Measurements from ENCODE around the gene LPGAT1.
"Not testable (repeated sequence)": the region's sequence is repeated elsewhere in the genome, so short reads cannot be mapped to it uniquely, and the experiment has no call there.

The LPGAT1 gene

DNA sequence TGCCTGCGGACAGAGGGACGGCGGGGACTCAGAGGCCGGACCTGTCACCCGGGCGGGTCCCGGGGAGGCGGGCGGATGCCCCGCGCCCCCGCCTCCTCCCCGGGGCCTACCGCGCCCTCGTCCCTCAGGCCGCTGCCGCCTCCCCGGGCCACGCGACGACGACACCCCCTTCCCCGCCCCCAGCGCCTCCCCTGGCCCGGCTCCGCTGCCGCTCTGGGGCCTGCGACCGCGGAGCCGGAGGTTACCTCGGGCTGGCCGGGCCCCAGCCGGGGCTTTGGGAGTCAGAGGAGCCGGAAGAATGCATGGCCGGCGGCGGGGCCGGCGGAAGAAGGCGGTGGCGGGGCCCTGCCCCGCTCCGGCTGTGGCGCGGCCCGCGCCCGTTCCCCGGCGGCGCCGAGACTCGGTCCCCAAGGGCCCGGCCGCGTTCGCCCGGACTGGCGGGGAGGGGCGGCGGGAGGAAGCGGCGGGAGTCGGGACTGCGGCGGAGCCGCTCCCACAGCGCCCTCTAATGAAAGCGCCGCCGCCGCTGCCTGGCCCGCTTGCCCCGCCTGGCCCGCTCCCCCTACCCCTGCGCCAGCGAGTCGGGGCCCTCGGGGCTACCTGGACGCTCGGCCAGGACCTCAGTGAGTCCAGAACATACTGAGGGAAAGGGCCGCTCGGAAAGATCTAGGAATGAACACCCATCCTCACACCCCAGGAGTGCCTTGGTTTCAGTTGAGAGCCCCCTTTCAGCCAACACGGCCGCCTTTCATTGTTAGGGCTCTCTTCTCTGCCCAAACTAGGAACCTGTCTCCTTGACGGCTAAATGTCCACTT, at the start of gene LPGAT1:
LPGAT1 (minus strand) TSS at position 436 of the 815 bp plus-strand sequence. CDS start 1,467 bp downstream, outside the sequence.
- peak; percentile 82 for DNase-seq

DNA sequence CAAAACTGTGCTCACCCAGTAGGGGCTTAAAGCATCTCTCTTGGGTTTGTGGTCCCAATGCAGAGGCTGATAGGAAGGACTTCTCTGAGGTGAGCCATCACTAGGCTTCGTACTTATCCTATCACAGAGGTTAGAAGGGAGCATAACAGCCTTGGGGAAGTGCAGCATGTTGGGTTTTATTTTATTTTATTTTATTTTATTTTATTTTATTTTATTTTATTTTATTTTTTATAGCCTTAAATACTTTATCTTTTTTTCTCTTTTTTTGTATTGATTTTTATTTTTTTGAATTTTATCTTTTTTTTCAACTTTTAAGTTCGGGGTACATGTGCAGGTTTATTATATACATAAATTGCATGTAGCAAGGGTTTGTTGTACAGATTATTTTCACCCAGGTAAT, 48.9 kb upstream of the LPGAT1 start:
- DNase-seq = no peak

GRCh38 chr1:211876851-211877590, 46.5 kb upstream of the LPGAT1 start:
- no peak for DNase-seq

DNA sequence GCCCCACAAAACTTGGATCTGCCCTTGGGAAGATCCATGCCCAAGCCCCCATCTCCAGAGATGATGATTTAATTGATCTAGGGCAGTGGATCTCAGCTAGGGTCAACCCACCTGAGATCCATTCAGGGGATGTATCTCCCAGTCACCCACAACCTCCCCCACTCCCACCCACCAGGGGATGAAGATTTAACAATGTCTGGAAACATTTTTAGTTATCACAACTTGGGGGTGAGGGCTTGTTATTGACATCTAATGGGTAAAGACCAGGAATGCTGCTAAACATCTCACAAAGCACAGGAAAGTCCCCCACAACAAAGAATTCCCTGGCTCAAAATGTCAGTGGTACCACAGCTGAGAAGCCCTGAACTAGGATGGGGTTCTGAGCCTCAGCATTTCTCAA, 45.0 kb upstream of the LPGAT1 start:
- DNase-seq = no peak

DNA sequence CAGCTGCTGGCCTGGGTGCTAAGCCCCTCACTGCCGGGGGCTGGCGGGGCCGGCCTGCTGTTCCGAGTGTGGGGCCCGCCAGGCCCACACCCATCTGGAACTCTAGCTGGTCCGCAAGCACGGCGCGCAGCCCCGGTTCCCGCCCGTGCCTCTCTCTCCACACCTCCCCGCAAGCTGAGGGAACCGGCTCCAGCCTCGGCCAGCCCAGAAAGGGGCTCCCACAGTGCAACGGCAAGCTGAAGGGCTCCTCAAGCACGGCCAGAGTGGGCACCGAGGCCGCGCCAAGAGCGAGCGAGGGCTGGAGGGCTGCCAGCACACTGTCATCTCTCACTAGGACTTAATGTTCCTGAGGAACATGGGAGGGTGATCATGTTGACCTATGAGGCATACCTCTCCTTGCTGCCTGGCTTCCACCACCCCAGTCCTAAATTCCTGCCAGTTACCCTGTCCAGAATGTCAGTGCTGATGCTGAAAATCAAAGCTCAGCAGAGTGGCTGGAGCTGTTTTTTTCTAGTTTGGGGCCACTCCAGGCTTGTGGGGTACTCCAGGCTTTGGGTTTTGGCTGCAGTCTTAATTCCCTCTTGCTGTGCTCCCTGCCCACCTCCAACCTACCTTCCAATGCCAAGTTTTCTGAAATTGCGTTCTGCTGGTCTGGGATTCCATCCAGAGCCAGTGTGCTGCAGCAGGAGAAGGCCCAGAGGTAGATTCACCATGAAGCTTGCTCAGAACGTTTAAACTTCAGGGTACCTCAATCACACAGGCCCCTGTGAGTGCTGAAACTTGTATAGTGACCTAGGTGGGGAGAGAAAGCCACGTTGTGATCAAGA, 44.2 kb upstream of the LPGAT1 start:
- no peak for DNase-seq

GRCh38 chr1:211873731-211874130, 43.2 kb upstream of the LPGAT1 start:
- DNase-seq = not testable (repeated sequence)

GRCh38 chr1:211870156-211870555, 39.6 kb upstream of the LPGAT1 start:
- no peak for DNase-seq

DNA sequence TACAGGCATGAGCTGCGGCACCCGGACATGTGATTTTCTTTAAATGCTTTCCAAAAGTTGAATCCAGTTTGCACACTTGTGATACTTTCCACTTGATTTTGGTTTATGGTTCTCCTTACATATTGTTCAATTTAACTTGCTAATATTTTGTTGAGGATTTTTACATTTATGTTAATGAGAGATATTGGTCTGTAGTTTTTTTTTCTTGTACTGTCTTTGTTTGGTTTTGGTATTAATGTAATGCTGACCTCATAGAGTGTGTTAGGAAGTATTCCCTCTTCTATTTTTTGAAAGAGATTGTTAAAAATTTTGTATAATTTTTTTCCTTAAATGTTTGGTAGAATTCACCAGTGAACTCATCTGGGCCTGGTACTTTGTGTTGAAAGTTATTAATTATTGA, 34.6 kb upstream of the LPGAT1 start:
- no peak for DNase-seq

DNA sequence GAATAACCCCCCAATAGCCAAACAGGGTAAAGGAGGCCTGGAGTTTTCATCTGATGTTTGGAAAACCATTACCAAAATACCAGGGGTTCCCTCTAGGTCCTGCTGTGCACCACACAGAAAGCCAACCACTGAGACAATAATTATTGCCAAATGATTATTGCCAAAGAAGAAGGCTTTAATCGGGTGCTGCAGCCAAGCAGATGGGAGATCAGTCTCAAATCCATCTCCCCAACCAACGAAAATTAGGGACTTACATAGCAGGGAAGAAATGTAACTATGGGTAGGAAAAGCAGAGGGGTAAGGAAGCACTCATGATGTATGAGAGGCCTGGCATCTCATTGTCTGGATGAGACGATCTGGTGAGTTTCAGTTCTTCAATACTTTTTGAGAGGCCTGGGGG, 28.8 kb upstream of the LPGAT1 start:
- DNase-seq = no peak

DNA sequence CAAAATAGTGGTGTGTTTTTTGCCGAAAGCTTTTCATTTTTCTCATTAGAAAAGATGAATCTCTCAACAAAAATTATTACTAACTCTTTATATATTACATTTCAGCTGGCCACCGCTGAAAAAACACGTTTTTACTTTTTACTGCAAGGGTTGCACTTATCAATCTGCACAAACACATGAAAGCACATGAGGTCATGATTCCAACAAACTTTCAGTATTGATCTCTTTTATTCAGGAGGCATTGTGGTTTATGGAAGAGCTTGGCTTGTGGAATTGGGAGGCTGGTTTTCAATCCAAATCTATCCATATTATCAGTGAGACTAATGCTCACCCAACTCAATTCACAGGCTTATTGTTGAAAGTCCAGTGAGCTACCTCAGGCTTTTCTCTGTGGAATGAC, 20.6 kb upstream of the LPGAT1 start:
- no peak for DNase-seq

DNA sequence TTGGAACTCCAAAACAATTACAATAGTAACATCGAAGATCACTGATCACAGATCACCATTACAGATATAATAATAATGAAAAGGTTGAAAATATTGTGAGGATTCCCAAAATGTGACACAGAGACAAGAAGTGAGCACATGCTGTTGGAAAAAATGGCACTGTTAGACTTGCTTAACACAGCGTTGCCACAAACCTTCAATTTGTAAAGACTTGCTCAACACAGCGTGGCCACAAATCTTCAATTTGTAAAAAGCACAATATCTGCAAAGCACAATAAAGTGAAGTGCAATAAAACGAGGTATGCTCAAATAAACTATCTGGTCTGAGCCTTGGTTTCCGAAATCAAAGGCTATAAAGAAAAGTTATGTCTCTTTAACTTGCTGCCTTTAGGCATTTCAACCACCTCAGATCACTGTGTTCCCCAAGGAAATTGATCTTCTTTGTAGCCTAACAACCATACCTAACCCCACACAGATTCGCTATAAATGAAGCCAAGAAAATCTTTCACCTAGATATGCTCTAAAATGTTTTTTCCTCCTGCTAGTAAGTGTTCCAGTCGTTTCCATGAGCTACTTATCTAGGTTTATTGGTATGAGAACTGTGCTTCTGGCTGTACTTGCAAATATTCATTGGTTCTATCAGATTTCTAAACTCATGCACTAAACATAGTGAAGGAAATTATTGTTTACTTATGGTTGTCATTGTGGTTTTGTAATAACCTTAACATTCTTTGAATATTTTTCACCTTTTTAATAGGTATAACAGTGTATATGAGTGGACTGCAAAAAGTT, 13.1 kb upstream of the LPGAT1 start:
- DNase-seq = peak; percentile 35

DNA sequence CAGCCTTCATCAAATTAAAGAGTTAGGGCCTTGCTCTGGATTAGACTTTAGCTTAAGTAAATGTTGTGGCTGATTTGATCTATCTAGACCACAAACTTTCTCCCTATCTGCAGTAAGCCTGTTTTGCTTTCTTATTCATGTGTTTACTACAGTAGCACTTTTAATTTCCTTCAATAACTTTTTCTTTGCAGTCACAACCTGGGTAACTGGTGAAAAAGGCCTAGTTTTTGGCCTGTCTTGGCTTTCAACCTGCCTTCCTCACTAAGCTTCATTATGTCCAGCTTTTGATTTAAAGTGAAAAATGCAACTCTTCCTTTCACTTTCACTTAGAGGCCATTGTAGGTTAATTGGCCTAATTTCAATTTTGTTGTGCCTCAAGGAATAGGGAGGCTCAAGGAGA, 12.5 kb upstream of the LPGAT1 start:
- DNase-seq = no peak

GRCh38 chr1:211842518-211842917, 12.0 kb upstream of the LPGAT1 start:
- no peak for DNase-seq

DNA sequence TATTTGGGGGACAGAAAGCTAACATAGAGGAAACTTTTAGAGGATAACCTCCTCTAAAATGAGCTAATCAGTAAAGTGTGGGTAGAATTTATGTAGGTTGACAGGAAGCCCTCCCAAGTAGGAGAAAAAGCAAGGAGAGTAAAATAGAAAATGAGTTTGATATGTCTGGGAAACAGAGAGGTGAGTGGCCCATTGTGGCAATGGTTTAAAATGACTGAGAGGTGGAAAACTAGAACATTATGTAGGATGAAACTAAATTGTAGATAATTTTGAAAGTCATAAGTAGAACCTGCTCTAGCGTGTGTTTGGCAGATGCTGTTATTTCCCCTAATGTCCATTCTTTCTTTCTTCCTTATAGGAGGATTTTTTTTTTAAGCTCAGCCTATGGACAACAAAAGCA, 8.5 kb upstream of the LPGAT1 start:
- DNase-seq = no peak

DNA sequence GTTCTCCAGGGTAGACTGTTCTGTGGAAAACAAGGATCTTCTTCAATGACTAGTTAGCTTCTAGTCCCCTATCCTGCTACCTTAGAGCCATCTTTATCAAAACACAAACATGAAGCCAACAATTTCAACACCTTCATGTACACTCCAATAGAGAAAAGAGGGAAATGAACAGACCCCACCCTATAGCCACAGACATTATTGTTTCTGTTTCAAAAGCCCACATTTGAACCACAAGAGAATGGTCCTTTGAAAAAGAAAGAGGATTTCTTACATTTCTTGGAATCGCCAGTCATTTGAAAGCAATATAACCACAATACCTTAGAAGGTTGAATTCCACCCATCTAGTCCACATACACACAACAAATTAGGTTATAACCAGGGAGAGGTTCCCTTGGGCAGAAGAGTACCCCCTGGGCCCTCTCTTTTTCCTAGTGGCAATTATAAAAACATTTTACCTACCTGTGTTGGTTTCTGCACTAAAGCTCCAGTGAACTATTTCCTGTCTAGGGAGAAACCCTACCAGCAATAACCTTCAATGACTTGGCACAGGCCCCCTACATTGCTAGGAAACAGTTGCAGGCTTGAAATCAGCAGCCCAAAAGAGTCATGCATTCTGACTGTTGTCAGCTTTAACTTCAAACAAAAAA, 2.7 kb upstream of the LPGAT1 start:
- peak; percentile 44 for DNase-seq

DNA sequence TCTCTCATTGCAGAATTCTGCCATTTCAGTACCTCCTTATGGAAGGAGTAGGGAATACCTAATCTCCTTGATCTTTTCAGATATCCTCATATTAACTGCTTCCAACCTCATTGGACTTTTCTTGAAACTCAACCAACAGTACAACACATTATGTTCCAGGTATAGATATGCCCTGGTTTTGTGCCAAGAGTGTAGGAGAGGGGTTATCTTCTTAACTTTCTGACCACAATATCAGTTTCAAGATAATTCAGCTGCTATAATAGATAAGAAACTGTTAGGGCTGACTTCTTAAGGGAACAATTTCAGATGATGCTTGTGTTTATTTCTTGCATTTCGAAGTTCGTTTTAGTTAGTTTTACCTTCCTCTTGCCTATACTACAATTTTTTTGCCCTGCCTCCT, 2.1 kb upstream of the LPGAT1 start:
- peak; percentile 65 for DNase-seq

DNA sequence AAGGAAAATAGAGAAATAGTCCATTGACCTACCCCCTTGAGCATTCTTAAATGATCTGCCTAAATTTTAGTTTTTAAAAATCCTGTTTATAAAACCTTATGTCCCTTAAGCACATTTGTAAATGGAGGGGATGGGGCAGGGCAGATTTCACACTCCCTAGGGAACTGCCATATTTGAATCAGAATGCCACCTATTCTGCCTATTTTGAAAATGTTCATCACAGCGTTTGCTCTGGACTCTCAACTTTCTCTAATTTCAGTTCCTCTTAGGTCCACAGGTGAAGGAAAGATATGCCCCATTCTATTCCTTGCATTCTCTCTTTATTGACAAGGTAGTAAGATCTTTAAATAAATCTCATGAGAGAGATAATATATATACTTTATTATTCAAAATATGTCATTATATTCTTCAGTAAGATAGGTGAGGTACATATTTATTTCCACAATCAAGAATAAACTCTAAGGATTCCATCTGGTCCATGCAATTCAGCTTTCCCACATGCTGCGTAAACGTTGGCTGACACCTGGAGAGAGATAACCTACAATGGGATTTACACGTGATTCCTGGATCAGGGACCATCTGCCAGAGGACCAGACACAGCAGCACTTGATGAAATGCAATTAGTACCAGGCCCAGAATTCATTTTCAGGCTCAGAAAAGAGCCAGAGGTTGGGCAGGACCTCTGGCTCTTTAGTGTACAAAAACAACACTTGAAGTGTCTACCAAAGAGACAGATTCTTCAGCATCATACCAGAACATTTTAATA, 1.2 kb upstream of the LPGAT1 start:
- no peak for DNase-seq

DNA sequence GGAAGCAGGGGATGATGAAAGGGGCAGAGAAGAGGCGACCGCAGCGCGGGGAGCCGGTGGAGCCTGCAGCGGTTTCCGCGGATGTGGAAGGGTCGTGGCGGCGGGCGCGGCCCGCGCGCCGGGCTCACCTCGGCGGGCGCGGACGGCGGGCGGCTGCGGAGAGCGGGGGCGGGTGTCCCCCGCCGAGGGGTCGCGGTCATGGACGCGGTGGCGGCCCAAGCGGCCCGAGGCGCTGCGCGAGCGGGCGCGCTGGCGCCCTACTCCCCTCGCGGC, 572 bp downstream of the LPGAT1 start:
- DNase-seq = no peak

DNA sequence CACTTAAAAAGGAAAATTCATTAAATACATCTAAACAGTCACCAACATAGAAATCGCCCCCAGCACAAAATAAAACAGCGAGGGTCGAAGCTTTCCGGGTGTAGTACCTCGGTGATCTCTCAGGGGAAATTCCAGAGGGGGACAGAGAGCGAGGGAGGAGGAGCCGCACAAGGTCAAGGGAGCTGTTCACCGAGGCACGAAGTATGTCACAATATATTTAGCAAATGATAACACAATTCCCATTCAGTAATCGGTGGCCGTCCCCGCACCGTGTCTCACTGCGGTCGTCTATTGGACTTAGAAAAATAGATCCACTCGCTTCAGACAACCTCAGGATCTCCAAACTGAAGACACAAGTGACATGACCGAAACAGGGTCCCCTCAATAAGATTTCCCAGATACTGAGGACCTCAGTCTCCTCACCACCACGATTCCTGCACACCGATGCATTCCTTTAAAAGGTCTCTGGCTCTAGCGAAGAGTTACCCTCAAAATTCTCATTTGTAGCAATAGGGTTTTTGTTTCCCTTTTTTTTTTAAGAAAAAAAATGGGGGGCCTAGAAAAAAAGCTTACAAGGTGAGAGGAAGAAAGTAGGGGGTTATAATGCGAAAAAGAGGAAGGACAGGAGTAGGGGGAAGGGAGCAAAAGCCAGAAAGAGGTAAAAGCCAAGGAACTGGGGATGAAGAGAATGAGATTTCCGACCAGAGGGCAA, 1.1 kb downstream of the LPGAT1 start:
- DNase-seq = peak; percentile 47

DNA sequence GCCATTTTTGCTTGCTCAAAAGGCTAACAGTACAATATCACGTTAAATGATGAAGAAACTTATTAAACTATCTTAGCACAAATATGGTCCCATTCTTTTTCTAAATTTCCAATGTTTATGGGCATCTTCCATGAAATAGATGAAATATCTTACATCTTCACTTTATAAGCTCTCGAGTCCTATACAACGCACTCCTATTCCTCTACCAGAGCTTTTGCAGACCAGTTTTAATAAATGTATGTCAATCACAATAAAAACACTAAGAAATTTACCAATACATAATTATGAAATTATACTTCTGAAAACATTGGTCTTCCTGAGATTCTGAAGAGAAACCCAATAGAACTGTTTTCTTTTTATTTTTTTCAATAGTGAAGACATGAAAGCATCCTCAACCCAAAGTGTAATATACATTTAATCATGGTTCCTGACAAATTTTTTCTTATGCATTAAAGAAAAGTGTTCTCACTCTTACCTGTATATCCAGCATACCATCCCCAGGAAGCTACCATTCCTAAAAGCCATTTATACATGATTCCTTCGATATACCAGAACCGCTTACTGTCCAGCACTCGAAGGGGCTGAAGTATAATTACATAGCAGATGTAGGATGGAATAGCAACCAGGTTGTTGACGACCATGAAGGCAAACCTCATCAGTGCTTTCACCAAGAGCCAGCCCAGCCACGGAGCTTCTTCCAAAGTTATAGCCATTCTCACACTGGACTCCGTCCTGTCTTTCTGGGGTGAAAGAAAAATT, 1.8 kb downstream of the LPGAT1 start:
- no peak for DNase-seq

All from hematopoietic multipotent progenitor cell treated with erythropoietin and hydrocortisone succinate and interleukin-3 and kit ligand, for 6 days (in vitro differentiated cells).